A673 (cell line): ENCODE data around the gene C10orf95.

ENCODE experiments used
- CTCF ChIP-seq: fragments of 300-800, 200-600 bp; sonication (generic); conservative IDR thresholded peaks from 2 replicates; pipeline ENCODE4 v1.5.1; 2017; ENCODE audit warnings: low read depth, mild to moderate bottlenecking, antibody characterized with exemption, low read length, moderate library complexity, mixed read lengths
- EZH2 ChIP-seq: fragments of 200-600 bp; sonication (generic); IDR thresholded peaks from 2 replicates; pipeline ENCODE4 v1.6.1; 2017; ENCODE audit warnings: borderline replicate concordance, low read depth, mild to moderate bottlenecking, mixed read lengths, antibody characterized with exemption, low read length; ENCODE audit not compliant: poor library complexity, severe bottlenecking

- TF ChIP-seq CTCF (no peak), EZH2 (no peak)
These were observed 42.4 kb upstream of the C10orf95 start for GRCh38 chr10:102493771-102494170.
